ENCODE data around the gene ERI3. TPM values are rescaled to one million over a fixed set of nuclear protein-coding genes. Genes with fewer than 3 reads are reported as not detected.

ERI3 gene
- total RNA-seq, 2 donors from 2014 or later = 38.0 to 40.4 TPM

DNA sequence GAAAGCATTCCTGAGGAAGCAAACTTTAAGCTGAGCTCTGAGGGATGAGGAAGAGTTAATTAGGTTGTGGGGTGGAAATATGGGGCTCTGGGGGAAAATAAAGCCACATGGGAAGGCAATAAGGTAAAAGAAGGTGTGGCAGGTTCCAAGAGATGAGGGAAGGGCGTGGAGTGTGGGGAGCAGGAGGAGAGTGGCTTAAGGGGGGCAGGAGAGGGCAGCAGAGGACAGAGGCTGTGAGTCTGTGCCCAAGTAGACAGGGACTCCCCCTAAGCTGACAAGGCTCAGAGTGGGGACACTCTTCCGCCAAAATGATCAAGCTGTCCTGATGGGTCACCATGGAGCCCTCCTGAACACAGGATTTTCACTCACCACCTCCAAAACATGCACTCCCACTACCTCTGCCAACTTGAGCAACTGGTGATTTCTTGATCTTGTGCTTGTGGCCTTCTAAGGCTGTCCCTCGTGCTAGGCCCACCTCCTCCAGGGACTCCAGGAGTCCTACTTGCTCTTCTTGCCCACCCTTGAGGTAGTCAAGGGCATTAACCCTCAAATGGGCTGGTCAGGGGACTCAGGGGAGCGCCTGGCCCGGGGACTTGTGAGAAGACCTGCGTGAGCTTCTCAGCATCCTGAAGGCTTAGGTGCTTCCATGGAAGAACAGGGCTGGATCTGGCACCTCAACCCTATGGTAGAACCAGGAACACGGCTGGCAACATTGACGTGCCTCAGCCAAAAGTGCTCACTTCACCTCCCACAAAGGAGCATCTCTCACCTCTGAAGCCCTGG lies 118.4 kb downstream of the ERI3 start:
- no peaks in the 10 kb centered on the region for H3K27me3 ChIP-seq
- no peak for DNase-seq (ENCODE audit: low spot score)
- no peaks in the 10 kb centered on the region for H3K9me3 ChIP-seq
- H3K36me3 ChIP-seq = no peaks in the 10 kb centered on the region
- no peak overlapping the region for H3K27ac ChIP-seq
- H3K4me1 ChIP-seq = peaks cover 0 to 29% of the 10 kb centered on the region in 2 donors
- TF ChIP-seq, protein P1, sequence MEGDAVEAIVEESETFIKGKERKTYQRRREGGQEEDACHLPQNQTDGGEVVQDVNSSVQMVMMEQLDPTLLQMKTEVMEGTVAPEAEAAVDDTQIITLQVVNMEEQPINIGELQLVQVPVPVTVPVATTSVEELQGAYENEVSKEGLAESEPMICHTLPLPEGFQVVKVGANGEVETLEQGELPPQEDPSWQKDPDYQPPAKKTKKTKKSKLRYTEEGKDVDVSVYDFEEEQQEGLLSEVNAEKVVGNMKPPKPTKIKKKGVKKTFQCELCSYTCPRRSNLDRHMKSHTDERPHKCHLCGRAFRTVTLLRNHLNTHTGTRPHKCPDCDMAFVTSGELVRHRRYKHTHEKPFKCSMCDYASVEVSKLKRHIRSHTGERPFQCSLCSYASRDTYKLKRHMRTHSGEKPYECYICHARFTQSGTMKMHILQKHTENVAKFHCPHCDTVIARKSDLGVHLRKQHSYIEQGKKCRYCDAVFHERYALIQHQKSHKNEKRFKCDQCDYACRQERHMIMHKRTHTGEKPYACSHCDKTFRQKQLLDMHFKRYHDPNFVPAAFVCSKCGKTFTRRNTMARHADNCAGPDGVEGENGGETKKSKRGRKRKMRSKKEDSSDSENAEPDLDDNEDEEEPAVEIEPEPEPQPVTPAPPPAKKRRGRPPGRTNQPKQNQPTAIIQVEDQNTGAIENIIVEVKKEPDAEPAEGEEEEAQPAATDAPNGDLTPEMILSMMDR (IDR thresholded peaks at IDR 0.05) = no peak
- H3K4me3 ChIP-seq = no peak overlapping the region

DNA sequence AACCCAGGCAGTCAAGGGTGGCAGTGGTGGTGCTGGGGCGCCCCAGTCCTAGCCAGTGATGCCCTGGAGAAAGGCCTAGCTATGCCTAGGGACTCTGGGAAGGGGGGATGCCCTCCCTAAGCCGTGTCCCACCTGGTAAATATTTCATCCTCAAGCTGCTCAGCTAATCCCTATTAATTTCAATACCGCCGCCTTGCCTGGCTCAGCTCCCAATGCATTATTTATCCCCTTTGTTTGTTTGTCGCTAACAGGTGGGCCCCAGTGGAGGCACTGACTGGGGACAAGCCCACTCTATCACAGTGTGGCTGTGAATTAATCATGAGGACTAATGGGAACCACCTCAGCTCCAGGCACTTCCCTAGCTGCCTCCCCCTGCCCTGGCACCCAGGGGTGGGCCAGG lies 119.2 kb downstream of the ERI3 start:
- DNase-seq (ENCODE audit: low spot score) = no peak
- Histone ChIP-seq H3K9me3 (no peaks in the 10 kb centered on the region), H3K27me3 (no peaks in the 10 kb centered on the region), H3K4me3 (no peak overlapping the region), H3K27ac (no peak overlapping the region), H3K36me3 (no peaks in the 10 kb centered on the region), H3K4me1 (peaks cover 0 to 23% of the 10 kb centered on the region in 2 donors)
- TF ChIP-seq, protein P1 (IDR thresholded peaks at IDR 0.05) = no peak

DNA sequence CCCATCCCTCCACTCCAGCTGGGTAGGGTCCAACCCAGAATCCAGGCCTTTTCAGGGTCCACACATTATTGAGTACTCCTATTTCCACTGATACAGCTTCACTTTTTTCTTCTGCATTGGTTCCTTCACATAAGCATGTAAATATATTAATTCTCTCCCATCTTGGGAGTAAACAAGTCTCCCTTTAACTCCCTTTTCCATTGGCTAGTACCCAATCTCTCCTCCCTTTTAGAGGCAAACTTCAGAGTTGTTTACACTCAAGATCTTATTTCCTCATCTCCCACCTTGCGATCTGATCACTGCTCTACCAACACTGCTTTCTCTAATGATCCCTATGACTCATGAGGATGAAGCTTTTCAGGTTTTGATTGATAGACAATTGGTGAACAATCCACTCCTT lies 121.5 kb downstream of the ERI3 start:
- H3K27me3 ChIP-seq = no peaks in the 10 kb centered on the region
- H3K4me3 ChIP-seq = no peak overlapping the region
- no peaks in the 10 kb centered on the region for H3K36me3 ChIP-seq
- no peaks in the 10 kb centered on the region for H3K9me3 ChIP-seq
- no peak overlapping the region for H3K27ac ChIP-seq
- TF ChIP-seq, protein P1 (IDR thresholded peaks at IDR 0.05) = no peak
- no peak for DNase-seq (ENCODE audit: low spot score)
- peaks cover 0 to under 1% of the 10 kb centered on the region in 2 donors for H3K4me1 ChIP-seq

DNA sequence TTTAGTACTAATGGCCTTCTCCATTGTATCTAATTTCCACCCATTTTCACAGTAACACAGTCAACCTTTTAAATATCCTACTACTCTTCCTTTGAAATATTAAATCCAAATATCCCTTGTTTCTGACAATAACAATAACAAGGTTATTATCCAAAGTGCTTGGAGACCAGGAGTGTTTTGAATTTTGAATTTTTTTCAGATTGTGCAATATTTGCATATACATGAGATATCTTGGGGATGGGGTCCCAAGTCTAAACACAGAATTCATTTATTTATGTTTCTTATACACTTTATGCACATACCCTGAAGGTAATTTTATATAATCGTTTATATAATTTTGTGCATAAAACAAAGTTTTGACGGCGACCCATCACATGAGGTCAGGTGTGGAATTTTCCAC lies 124.3 kb downstream of the ERI3 start:
- no peak for DNase-seq (ENCODE audit: low spot score)
- no peaks in the 10 kb centered on the region for H3K9me3 ChIP-seq
- no peaks in the 10 kb centered on the region for H3K4me1 ChIP-seq
- H3K27me3 ChIP-seq = no peaks in the 10 kb centered on the region
- no peak overlapping the region for H3K27ac ChIP-seq
- H3K36me3 ChIP-seq = no peaks in the 10 kb centered on the region
- no peak overlapping the region for H3K4me3 ChIP-seq
- TF ChIP-seq, protein P1 (IDR thresholded peaks at IDR 0.05) = no peak

DNA sequence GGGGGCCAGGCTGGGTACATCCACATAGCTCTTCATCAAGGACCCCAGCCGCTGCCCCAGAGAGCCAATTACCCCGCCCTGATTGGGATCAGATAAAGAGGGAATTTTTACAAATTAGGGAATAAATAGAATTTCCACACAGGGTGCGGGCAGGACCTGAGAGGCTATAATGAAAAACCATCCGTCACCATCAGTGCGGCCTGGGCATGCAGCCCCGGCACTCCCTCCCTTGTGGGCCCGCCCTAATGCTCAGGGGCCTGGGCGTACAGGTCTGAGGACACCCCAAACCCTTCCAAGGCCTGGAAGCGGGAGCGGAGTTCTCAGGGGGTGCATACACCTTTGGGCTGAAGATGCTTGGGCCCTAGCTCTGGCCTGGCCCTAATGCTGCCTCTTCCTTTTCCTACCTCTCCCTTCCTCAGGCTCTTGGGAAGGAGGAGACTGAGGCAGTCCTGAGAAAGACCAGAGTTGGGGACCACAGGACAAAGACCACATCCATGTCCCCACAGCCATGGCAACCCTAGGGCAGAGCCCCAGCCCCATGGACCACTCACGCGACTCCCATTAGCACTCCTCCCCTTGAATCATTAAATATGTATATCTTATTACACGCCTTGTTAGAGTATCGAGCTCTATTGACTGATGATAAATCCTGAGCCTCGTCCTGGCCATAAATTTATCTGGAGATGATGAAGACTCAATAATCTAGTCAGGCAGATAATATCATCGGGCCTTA lies 125.5 kb downstream of the ERI3 start:
- H3K4me3 ChIP-seq = no peak overlapping the region
- TF ChIP-seq, protein P1 (IDR thresholded peaks at IDR 0.05) = no peak
- no peak for DNase-seq (ENCODE audit: low spot score)
- no peaks in the 10 kb centered on the region for H3K36me3 ChIP-seq
- no peaks in the 10 kb centered on the region for H3K4me1 ChIP-seq
- H3K27me3 ChIP-seq = no peaks in the 10 kb centered on the region
- no peak overlapping the region for H3K27ac ChIP-seq
- no peaks in the 10 kb centered on the region for H3K9me3 ChIP-seq

Data from right atrium auricular region (tissue), 2 donors.